Rectal smooth muscle tissue (tissue), 1 donor: ENCODE data around the gene SYT6.

Source experiments
- H3K27ac ChIP-seq: one replicate; pipeline ENCODE4 v1.7.0; 2013; ENCODE audit warnings: low read depth, low read length, inconsistent platforms
- H3K27me3 ChIP-seq: one replicate; pipeline ENCODE4 v1.7.0; 2013; ENCODE audit warnings: low read length; ENCODE audit not compliant: control insufficient read depth, insufficient read depth
- H3K36me3 ChIP-seq: one replicate; pipeline ENCODE4 v1.7.0; 2013; ENCODE audit warnings: low read length; ENCODE audit not compliant: control insufficient read depth, insufficient read depth
- H3K4me1 ChIP-seq: one replicate; pipeline ENCODE4 v1.7.0; 2013; ENCODE audit warnings: low read length; ENCODE audit not compliant: control insufficient read depth, insufficient read depth
- H3K4me3 ChIP-seq: one replicate; pipeline ENCODE4 v1.7.0; 2013; ENCODE audit warnings: low read length
- H3K9ac ChIP-seq: one replicate; pipeline ENCODE4 v1.7.0; 2013; ENCODE audit warnings: low read length

SYT6 gene

DNA sequence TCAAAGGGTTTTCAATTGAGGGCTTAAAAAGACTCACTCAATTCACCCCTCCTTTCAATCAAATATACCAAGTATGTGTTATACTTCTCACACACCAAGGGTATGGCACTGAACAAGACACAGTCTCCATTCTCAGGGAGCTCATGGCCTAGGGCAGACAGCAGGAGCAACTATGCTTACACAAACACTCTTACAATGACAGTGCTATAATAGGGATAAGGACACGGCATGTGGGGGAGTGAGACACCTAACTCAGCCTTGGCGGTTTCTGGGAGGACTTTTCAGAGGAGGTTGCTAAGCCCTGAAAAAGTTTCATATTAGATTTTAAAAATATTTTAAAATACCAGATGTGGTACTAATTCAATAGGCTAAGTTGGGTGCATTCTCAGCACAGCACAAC is 22.7 kb upstream of the SYT6 start:
- H3K9ac ChIP-seq: no peak overlapping the region
- no peaks in the 10 kb centered on the region for H3K4me1 ChIP-seq
- H3K27ac ChIP-seq: no peak overlapping the region
- H3K27me3 ChIP-seq: no peaks in the 10 kb centered on the region
- H3K4me3 ChIP-seq: no peak overlapping the region
- no peaks in the 10 kb centered on the region for H3K36me3 ChIP-seq

DNA sequence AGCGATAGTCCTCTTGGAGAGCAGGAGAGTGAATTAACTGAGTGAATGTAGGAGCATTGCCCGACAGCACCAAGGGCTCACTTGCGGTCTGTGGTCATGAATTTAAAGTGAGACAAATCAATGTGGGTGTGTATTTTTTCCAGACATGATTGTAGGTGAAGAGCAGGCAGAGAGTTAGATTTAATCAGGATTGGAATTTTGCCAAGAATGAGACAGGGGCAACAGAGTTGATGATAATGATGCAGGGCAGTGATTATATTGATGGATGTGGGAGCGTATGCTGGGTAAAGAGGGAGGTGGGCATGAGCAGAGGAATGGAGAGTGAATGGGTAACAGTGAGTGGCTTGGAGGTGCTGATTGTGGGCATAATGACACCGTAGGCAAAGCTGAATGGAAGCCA is 20.0 kb upstream of the SYT6 start:
- H3K27ac ChIP-seq: no peak overlapping the region

DNA sequence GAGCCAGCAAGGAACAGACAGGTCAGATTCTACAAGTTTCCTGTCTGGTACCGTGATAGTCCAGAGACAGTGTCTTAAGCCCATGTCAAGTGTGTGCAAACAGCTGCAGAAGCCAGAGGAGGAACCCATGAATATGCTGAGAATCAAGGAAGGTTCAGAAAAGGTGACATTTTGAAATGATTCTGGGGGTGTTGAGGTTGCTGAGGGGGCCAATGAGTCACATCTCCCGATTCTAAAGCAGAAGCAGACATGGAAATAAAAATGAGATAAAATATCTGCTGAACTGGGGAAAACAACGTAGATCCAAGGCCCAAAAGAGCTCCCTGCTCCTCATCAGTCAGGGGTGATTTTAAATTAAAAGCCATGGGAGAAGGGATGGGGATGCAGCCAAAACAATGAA is 15.8 kb upstream of the SYT6 start:
- Histone ChIP-seq H3K27me3 (peaks cover 2% of the 10 kb centered on the region), H3K9ac (no peak overlapping the region), H3K27ac (no peak overlapping the region), H3K36me3 (no peaks in the 10 kb centered on the region), H3K4me3 (no peak overlapping the region), H3K4me1 (no peaks in the 10 kb centered on the region)

More for the DNA sequence above, 20.0 kb upstream of the SYT6 start:
- Histone ChIP-seq H3K9ac (no peak overlapping the region), H3K36me3 (no peaks in the 10 kb centered on the region), H3K4me3 (no peak overlapping the region), H3K27me3 (no peaks in the 10 kb centered on the region), H3K4me1 (no peaks in the 10 kb centered on the region)

DNA sequence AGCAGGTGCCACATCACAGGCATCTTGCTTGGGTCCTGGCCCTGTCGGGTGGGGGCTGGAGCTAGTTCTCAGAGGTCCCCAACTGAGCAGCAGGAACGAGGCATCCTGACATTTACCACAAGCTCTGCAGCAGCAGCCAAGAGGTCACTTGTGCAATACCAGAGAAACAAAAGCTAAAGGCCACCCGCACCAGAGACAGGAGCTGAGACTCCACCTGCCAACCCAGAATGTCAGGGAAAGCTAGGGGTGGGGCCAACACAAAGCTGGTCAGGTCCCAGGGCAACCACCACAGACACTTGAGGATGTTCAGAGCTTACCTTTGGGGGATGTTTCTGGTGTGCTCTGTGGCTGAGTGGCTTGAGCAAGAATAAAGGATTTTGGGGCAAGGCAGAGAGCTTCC is 13.6 kb upstream of the SYT6 start:
- H3K27me3 ChIP-seq: peaks cover 3% of the 10 kb centered on the region
- H3K4me1 ChIP-seq: no peaks in the 10 kb centered on the region
- H3K27ac ChIP-seq: no peak overlapping the region
- no peaks in the 10 kb centered on the region for H3K36me3 ChIP-seq
- no peak overlapping the region for H3K9ac ChIP-seq
- no peak overlapping the region for H3K4me3 ChIP-seq

DNA sequence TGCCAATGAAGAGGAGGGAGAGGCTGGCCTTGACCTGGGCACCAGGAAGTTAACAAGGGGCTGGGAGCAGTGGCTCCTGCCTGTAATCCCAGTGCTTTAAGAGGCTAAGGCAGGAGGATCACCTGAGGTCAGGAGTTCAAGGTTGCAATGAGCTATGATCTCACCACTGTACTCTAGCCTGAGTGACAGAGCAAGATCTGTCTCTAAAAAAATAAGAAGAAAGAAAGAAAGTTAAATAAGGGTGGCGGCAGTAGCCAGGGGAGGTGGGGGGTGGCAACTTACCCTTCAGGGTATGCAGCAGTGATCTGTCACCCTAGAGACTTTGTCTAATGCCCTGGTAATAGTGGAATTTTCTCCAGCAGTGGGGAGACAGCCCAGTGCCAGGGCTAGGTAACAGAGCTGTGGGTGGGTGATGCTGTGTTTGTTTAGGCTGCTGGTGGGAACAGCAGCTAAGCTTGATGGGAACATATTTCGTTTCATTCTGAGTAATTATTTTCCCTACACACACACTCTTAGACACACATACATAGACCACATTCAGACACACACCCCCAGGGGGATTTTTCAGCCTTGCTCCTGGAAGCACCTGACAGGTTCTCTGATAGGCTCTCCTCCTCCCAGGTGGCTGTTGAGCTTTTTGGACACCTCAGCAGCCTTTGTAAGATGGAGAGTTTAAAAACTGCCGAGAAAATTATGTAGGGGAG is 11.3 kb upstream of the SYT6 start:
- H3K27ac ChIP-seq: no peak overlapping the region
- H3K4me3 ChIP-seq: no peak overlapping the region
- no peaks in the 10 kb centered on the region for H3K36me3 ChIP-seq
- H3K9ac ChIP-seq: no peak overlapping the region
- peaks cover 3% of the 10 kb centered on the region for H3K27me3 ChIP-seq
- no peaks in the 10 kb centered on the region for H3K4me1 ChIP-seq

DNA sequence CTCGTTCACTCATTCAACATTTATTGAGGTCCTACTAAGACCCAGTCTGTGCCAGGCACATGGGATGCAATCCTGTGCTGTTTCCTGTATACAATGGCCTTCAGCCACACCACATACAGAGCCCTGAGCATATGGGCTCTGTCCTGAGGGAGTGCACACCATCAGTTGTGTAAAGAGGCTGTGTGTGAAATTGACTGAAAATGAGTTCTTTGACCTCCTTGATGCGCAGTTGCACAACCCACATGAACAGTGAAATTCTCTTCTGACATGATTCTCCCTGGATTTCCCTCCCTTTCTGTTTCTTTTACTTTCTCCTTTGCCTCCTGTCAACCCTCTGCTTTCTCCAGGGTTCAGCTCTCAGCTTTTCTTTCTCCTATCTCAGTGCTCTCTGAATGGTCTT is 6.3 kb upstream of the SYT6 start:
- Histone ChIP-seq H3K36me3 (no peaks in the 10 kb centered on the region), H3K27ac (no peak overlapping the region), H3K9ac (no peak overlapping the region), H3K27me3 (peaks cover 6% of the 10 kb centered on the region), H3K4me3 (no peak overlapping the region), H3K4me1 (no peaks in the 10 kb centered on the region)

DNA sequence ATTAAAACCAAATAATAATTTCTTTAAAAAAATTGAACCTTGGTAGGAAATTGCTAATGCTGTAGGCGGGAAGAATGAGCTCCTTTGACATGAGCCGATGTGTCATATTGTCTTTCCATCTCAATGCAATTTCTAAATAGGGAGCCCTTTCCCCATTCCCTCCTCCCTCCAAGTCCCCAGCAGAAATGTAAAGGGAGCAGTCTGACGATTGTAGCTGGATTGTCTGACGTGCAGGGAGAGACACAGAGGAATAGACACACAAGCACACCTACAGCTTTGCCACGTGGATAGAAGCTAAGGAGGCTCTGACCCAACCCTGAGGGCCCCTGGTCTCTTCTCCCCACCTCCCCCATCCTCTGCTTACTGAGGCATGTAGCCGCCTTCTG is 3.6 kb upstream of the SYT6 start:
- H3K27me3 ChIP-seq: peaks cover 18% of the 10 kb centered on the region

DNA sequence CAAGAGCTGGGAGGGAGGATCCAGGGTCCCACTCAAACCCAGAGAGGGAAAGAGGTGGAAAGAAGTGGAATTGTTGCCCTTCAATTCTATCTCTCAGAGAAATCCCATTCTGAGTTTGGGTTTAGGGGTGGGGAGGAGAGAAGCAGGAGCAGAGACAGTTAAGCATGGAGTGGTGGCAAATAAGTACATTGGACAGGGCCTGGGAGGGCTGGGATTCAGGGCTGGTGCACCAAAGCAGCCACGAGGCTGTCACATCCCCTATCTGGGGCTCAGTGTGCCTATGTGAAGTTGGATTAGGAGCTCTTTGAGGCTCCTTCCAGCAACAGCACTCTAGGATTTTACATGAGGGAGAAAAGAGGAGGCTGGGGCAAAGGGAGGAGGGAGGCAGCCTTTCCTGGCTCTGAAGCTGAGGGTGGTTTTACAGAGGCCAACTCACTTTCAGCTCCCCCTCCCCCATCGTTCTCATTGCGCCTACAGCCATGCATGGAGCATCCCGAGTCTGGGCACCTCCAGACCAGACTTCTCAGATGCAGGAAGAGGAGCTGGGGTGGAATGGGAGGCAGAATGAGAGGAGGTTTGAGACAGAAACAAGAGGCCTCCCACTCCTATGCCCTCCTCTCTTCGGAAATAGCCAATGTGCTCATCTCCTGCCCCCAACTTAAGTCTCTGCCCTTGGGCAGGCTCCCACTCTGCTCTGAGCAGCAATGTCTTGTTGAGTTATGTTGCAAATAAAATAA is 3.0 kb upstream of the SYT6 start:
- Histone ChIP-seq H3K4me1 (peaks cover 4% of the 10 kb centered on the region), H3K4me3 (no peak overlapping the region), H3K36me3 (no peaks in the 10 kb centered on the region), H3K27me3 (peaks cover 22% of the 10 kb centered on the region), H3K9ac (no peak overlapping the region), H3K27ac (no peak overlapping the region)

More for the DNA sequence above, 3.6 kb upstream of the SYT6 start:
- peaks cover 4% of the 10 kb centered on the region for H3K4me1 ChIP-seq
- no peak overlapping the region for H3K9ac ChIP-seq
- H3K27ac ChIP-seq: no peak overlapping the region
- no peaks in the 10 kb centered on the region for H3K36me3 ChIP-seq
- H3K4me3 ChIP-seq: no peak overlapping the region

DNA sequence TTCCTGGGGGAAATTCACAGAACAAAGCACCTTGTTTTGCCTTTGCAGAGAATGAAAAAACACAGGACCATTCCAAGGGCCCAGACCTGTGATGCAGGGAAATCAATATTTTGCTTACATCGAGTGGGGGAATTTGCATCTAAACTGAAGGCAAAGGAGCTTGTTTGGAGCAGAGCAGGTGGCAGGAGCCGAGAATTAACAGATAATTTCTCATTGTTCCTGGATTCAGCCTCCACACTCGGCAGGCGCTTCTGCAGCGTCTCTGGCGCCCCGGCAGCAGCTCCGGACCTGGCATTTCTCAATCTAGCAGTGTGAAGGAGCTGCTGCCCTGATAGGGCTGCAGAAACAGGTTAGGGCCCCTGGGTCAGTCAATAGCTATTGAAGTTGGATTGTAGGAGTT is 2.0 kb upstream of the SYT6 start:
- Histone ChIP-seq H3K4me3 (no peak overlapping the region), H3K4me1 (peaks cover 4% of the 10 kb centered on the region), H3K36me3 (no peaks in the 10 kb centered on the region), H3K27ac (no peak overlapping the region), H3K9ac (no peak overlapping the region), H3K27me3 (peaks cover 30% of the 10 kb centered on the region)

DNA sequence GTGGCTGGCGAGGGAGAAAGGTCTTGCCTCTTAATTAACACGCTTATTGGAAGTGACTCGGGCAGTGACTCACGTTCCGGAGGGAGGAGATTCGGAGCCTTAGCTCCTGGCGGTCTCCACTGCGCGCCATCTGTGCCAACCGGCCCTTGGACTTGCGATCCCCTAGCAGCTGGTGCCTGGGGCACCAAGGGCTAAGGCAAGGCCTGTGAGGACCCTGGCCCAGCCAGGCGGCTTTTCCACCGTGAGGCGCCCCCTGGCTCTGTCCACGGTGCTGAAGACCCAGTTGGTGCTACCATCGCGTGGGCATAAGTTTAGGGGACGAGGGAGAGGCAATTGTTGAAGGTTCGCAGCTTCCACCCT is 1.3 kb upstream of the SYT6 start:
- Histone ChIP-seq H3K4me1 (peaks cover 4% of the 10 kb centered on the region), H3K9ac (no peak overlapping the region), H3K4me3 (no peak overlapping the region), H3K36me3 (no peaks in the 10 kb centered on the region), H3K27ac (no peak overlapping the region), H3K27me3 (peaks cover 30% of the 10 kb centered on the region)

DNA sequence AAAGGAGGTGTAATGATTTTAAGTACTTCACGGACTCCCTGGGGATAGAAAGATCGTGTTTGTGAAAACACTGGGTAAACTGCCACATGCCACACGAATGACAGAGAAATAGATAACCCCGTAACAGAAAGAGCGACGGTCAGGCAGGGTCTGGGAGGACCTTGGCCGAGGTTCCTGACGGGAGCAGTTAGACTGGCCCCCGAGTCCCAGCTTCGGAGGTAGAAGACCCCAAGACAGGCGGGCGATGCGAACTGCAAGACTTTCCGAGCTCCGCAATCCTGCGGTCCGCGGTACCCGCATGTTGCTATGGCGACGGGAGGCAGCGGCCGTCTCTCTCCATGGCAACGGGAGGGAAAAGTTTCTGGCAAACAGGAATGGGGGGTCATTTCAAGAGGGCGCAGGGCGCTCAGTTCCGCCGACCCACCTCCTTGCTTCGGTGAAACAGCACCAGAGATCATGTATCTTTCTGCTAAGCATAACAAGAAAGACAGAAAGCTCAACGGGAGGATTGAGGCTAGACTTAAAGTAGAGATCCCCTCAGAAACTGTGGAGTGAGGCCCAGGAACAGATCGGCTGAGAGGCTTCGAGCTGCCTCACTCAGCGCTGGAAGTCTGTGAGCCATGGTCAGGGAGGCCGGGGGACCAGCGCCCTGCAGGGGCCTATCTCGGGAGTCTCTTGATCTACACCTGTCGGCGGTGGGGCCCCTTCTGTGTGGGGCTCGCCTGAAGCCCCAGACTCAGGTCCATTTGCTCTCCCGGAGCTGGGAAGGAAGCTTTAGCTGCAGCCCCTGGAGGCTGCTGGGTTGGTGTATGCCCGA is 685 bp upstream of the SYT6 start:
- H3K9ac ChIP-seq: no peak overlapping the region
- H3K27ac ChIP-seq: no peak overlapping the region
- peaks cover 30% of the 10 kb centered on the region for H3K27me3 ChIP-seq
- no peak overlapping the region for H3K4me3 ChIP-seq
- peaks cover 4% of the 10 kb centered on the region for H3K4me1 ChIP-seq
- H3K36me3 ChIP-seq: no peaks in the 10 kb centered on the region

DNA sequence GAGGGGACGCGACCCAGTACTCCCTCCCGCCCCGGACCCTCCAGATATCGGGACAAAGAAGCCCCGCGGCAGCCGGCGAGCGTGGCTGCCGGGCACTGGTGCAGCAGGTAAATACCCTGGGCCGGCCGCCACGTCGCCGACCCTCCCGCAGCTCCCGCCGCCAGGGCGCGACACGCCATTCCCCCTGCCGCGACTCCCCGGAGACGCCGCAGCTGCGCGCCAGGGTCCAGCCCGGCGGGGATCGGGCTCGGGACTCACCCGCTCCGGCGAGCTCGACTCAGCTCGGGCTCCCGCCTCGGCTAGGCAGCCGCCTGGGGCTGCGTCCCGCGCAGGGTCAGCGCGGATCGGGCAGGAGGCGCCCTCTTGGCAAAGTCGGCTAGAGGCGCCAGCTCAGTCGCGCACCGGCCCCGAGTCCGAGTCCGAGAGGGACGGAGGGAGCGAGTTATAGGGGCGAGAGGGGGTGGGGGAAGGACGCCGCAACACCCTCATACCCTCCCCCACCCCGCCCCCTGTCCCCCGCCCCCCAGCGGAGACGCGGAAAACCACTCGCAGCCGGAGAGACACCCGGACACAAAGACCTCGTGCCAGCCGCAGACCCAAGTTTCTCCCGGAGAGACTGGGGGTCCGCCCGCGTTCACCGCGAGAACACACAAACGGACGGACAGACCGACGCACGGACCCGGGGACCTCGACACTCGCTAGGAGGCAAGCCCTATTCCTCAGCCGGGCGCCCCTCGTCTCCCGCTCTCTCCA is 985 bp downstream of the SYT6 start:
- H3K27me3 ChIP-seq: peaks cover 30% of the 10 kb centered on the region
- no peak overlapping the region for H3K27ac ChIP-seq
- H3K36me3 ChIP-seq: no peaks in the 10 kb centered on the region
- H3K9ac ChIP-seq: no peak overlapping the region
- H3K4me1 ChIP-seq: peaks cover 4% of the 10 kb centered on the region
- H3K4me3 ChIP-seq: peak overlapping the region; percentile 39
